ENCODE measurements around the gene JAG1.

Gene JAG1

GRCh38 chr20:10705801-10706459 is 32.1 kb upstream of the JAG1 start (continued):
- TF ChIP-seq HIC1 (tag by site-specific recombination; IDR thresholded peaks at IDR 0.05) (no peak), ZSCAN30 (tag by site-specific recombination; IDR thresholded peaks at IDR 0.05) (no peak), ZNF2 (tag by site-specific recombination; IDR thresholded peaks at IDR 0.05) (no peak), HOXD13 (CRISPR knock-in tag; IDR thresholded peaks at IDR 0.05; ENCODE audit: borderline replicate concordance) (no peak), ZNF776 (tag by site-specific recombination; IDR thresholded peaks at IDR 0.05; ENCODE audit: borderline replicate concordance) (no peak), ZNF514 (tag by site-specific recombination; IDR thresholded peaks at IDR 0.05) (no peak), ZNF792 (tag by site-specific recombination; IDR thresholded peaks at IDR 0.05) (no peak), ZNF350 (tag by site-specific recombination; IDR thresholded peaks at IDR 0.05) (no peak), PRDM1 (tag by site-specific recombination; IDR thresholded peaks at IDR 0.05) (no peak), EGR2 (tag by site-specific recombination; IDR thresholded peaks at IDR 0.05; ENCODE audit: low read depth) (no peak), ZFP37 (tag by site-specific recombination; IDR thresholded peaks at IDR 0.05) (no peak), ZSCAN5A (tag by site-specific recombination; IDR thresholded peaks at IDR 0.05) (no peak)

DNA sequence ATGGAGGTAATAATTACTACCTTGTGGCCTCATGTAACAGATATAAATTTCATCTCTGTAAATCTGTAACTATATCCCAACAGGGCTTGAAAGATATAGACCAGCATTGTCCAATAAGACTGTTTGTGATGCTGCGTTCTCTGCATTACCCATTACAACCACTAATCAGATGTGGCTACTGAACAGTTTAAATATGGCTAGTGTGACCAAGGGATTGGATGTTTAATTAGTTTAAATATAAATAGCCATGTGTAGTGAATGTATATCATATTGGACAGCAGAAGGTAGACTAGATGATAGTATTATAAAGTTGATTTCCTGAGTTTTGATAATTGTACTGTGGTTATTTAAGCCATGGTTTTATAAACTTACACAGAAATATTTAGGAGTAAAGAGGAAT is 27.8 kb upstream of the JAG1 start:
- CTCF ChIA-PET: interaction anchor here (0.6 kb wide), 1 partner anchor 493 kb away, joined by 3 read pairs; no protein-coding TSS in a partner anchor
- H3K4me3 ChIP-seq (ENCODE audit: low read depth, low read length): no peak overlapping the region
- POLR2A ChIA-PET: no interaction called here

DNA sequence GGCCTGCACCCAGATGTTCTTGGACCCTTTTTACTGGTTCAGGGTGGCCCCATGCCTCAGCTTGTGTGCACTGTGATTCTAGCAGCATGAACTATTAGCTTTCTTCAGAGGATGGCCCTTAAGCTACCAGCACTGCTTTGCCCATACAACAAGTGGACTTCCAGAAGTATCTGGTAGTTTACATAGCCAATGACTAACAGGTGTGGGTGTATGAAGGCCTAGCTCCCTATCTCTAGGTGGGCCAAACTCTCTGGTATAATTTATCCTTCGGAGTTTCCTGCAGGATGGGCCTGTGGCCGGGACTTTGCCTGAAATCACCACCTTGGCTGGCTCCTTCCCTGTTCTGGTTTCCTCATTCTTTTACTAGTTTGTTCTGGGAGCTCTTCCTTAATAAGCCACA is 26.1 kb upstream of the JAG1 start:
- CTCF ChIA-PET: no interaction called here
- Histone ChIP-seq H3K4me1 (ENCODE audit: control insufficient read depth, insufficient read depth, low read length) (no peaks in the 10 kb centered on the region), H3K27ac (ENCODE audit: extremely low read depth, low read depth, low read length) (no peak overlapping the region), H3K9me3 (ENCODE audit: control insufficient read depth, insufficient read depth, low read depth, low read length) (no peaks in the 10 kb centered on the region), H3K4me3 (ENCODE audit: low read depth, low read length) (no peak overlapping the region), H3K36me3 (ENCODE audit: control insufficient read depth in 2 of 2, insufficient read depth in 1 of 2, low read length in 2 of 2) (no peaks in the 10 kb centered on the region)
- TF ChIP-seq, protein P1, sequence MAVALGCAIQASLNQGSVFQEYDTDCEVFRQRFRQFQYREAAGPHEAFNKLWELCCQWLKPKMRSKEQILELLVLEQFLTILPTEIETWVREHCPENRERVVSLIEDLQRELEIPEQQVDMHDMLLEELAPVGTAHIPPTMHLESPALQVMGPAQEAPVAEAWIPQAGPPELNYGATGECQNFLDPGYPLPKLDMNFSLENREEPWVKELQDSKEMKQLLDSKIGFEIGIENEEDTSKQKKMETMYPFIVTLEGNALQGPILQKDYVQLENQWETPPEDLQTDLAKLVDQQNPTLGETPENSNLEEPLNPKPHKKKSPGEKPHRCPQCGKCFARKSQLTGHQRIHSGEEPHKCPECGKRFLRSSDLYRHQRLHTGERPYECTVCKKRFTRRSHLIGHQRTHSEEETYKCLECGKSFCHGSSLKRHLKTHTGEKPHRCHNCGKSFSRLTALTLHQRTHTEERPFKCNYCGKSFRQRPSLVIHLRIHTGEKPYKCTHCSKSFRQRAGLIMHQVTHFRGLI (tag by site-specific recombination; IDR thresholded peaks at IDR 0.05): no peak
- TF ChIP-seq WT1 (tag by site-specific recombination; IDR thresholded peaks at IDR 0.05) (no peak), OSR2 (tag by site-specific recombination; IDR thresholded peaks at IDR 0.05) (no peak), REPIN1 (tag by site-specific recombination; IDR thresholded peaks at IDR 0.05; ENCODE audit: low read depth) (no peak), ZNF776 (tag by site-specific recombination; IDR thresholded peaks at IDR 0.05; ENCODE audit: borderline replicate concordance) (no peak), ZNF658 (tag by site-specific recombination; IDR thresholded peaks at IDR 0.05) (no peak), MZF1 (tag by site-specific recombination; IDR thresholded peaks at IDR 0.05; ENCODE audit: borderline replicate concordance) (no peak), ZNF146 (tag by site-specific recombination; IDR thresholded peaks at IDR 0.05) (no peak), ZNF341 (tag by site-specific recombination; IDR thresholded peaks at IDR 0.05; ENCODE audit: low read depth) (no peak), ZNF501 (tag by site-specific recombination; IDR thresholded peaks at IDR 0.05) (no peak), KLF10 (tag by site-specific recombination; IDR thresholded peaks at IDR 0.05) (no peak)
- POLR2A ChIA-PET: interaction anchor here (1.5 kb wide), 1 partner anchor 25 kb away, joined by 4 read pairs; no protein-coding TSS in a partner anchor

More for the DNA sequence above, 27.8 kb upstream of the JAG1 start:
- no peaks in the 10 kb centered on the region for H3K36me3 ChIP-seq (ENCODE audit: control insufficient read depth in 2 of 2, insufficient read depth in 1 of 2, low read length in 2 of 2)
- H3K4me1 ChIP-seq (ENCODE audit: control insufficient read depth, insufficient read depth, low read length): no peaks in the 10 kb centered on the region
- H3K27ac ChIP-seq (ENCODE audit: extremely low read depth, low read depth, low read length): no peak overlapping the region
- no peaks in the 10 kb centered on the region for H3K9me3 ChIP-seq (ENCODE audit: control insufficient read depth, insufficient read depth, low read depth, low read length)
- TF ChIP-seq SP7 (tag by site-specific recombination; IDR thresholded peaks at IDR 0.05) (no peak), BCL6B (tag by site-specific recombination; IDR thresholded peaks at IDR 0.05) (no peak), ZNF155 (tag by site-specific recombination; IDR thresholded peaks at IDR 0.05) (no peak), ZFP3 (tag by site-specific recombination; IDR thresholded peaks at IDR 0.05; ENCODE audit: low read depth) (no peak), ZBTB21 (tag by site-specific recombination; IDR thresholded peaks at IDR 0.05) (no peak), ZSCAN23 (tag by site-specific recombination; IDR thresholded peaks at IDR 0.05) (no peak), ZNF791 (tag by site-specific recombination; IDR thresholded peaks at IDR 0.05) (no peak), ZNF132 (tag by site-specific recombination; IDR thresholded peaks at IDR 0.05; ENCODE audit: borderline replicate concordance) (no peak), ZNF433 (tag by site-specific recombination; IDR thresholded peaks at IDR 0.05; ENCODE audit: low read depth) (no peak), ZNF423 (tag by site-specific recombination; IDR thresholded peaks at IDR 0.05) (no peak), OVOL3 (tag by site-specific recombination; IDR thresholded peaks at IDR 0.05) (no peak), ZNF571 (tag by site-specific recombination; IDR thresholded peaks at IDR 0.05) (no peak)

All from HEK293 (cell line).